HEK293T (cell line): ENCODE results near the gene MAPT.

Source experiments
- BHLHE40 ChIP-seq: fragments of 450-650 bp; IDR thresholded peaks from 2 replicates; pipeline ENCODE4 v1.6.1; 2016; ENCODE audit warnings: mild to moderate bottlenecking, moderate library complexity, borderline replicate concordance
- CTBP1 ChIP-seq: fragments of 450-650 bp; IDR thresholded peaks from 2 replicates; pipeline ENCODE4 v1.6.1; 2016; ENCODE audit warnings: borderline replicate concordance
- ELF4 ChIP-seq: fragments of 450-650 bp; IDR thresholded peaks from 2 replicates; pipeline ENCODE4 v1.6.1; 2017; ENCODE audit warnings: antibody characterized with exemption
- FOXA1 ChIP-seq: fragments of 450-650 bp; IDR thresholded peaks from 2 replicates; pipeline ENCODE4 v1.6.1; 2016; ENCODE audit warnings: mild to moderate bottlenecking
- FOXK2 ChIP-seq: fragments of 450-650 bp; IDR thresholded peaks from 2 replicates; pipeline ENCODE4 v1.6.1; 2016; ENCODE audit warnings: mild to moderate bottlenecking
- HDGF ChIP-seq: fragments of 450-650 bp; IDR thresholded peaks from 2 replicates; pipeline ENCODE4 v1.6.1; 2017; ENCODE audit warnings: antibody characterized with exemption, borderline replicate concordance
- L3MBTL2 ChIP-seq: fragments of 450-650 bp; conservative IDR thresholded peaks from 2 replicates; pipeline ENCODE4 v1.6.1; 2016; ENCODE audit warnings: mild to moderate bottlenecking
- NFRKB ChIP-seq: fragments of 450-650 bp; IDR thresholded peaks from 2 replicates; pipeline ENCODE4 v1.6.1; 2016; ENCODE audit warnings: mild to moderate bottlenecking, moderate library complexity
- SP1 ChIP-seq: fragments of 450-650 bp; IDR thresholded peaks from 2 replicates; pipeline ENCODE4 v1.6.1; 2017
- SUZ12 ChIP-seq: fragments of 450-650 bp; IDR thresholded peaks from 2 replicates; pipeline ENCODE4 v1.6.1; 2016; ENCODE audit warnings: mild to moderate bottlenecking
- TARDBP ChIP-seq: fragments of 450-650 bp; IDR thresholded peaks from 2 replicates; pipeline ENCODE4 v1.6.1; 2016
- ZNF384 ChIP-seq: fragments of 450-650 bp; IDR thresholded peaks from 2 replicates; pipeline ENCODE4 v1.6.1; 2016
- TF ChIP-seq, protein P1 (sequence below): fragments of 450-650 bp; IDR thresholded peaks from 2 replicates; pipeline ENCODE4 v1.6.1; 2016

GRCh38 chr17:45854209-45854608, 40.1 kb upstream of the MAPT start:
- TF ChIP-seq BHLHE40: no peak
- no peak for TF ChIP-seq CTBP1
- no peak for TF ChIP-seq NFRKB
- TF ChIP-seq SP1: no peak
- no peak for TF ChIP-seq SUZ12
- TF ChIP-seq ELF4: no peak
- TF ChIP-seq, protein P1, sequence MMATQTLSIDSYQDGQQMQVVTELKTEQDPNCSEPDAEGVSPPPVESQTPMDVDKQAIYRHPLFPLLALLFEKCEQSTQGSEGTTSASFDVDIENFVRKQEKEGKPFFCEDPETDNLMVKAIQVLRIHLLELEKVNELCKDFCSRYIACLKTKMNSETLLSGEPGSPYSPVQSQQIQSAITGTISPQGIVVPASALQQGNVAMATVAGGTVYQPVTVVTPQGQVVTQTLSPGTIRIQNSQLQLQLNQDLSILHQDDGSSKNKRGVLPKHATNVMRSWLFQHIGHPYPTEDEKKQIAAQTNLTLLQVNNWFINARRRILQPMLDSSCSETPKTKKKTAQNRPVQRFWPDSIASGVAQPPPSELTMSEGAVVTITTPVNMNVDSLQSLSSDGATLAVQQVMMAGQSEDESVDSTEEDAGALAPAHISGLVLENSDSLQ: no peak
- TF ChIP-seq ZNF384: no peak
- no peak for TF ChIP-seq HDGF
- TF ChIP-seq FOXK2: no peak
- no peak for TF ChIP-seq L3MBTL2
- no peak for TF ChIP-seq TARDBP
- no peak for TF ChIP-seq FOXA1
